GM18867 (cell line): ENCODE measurements around the gene AMELX.

Experiments
- ATAC-seq: cut with Tn5 transposase; IDR thresholded peaks from one replicate; pipeline ENCODE4 v1.9.1; 2021; ENCODE audit warnings: mild to moderate bottlenecking, moderate library complexity; ENCODE audit not compliant: unreplicated experiment

AMELX gene

DNA sequence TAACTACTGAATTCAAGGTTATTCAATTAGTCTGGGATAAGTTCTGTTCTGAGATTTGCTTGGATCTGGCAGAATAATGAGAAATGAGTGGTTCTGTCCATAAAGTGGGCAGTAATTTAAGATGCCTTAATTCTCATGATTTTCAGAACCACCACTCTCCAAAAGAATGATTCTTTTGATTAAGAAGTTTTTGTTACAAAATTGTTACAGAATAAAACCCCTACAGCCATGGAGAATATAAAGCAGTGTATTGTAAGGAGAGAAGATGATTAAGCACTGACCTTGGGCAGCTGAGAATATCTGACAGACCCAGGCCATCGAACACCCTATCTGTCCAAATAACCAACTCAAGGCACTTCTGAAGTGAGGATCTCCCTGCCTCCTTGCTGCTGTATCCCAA is 12.4 kb downstream of the AMELX start:
- no peak for ATAC-seq

DNA sequence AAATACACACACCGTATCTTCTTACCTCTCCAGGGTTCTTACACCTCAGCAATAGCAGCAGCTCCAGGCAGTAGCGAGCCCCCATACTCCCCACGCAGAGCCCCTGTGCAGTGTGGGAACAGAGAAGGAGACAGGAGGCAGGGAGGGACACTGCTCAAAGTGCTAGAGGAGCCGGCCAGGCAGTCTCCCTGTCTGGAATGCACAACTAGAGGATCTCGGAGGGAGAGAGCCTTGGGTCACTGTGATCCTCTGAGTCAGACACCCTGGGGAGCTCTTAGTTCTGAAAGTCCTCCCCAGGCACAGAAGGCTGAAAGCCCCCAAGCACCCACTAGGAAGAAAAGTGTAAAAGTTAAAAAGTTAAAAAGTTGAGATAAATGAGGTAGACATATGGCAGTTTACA is 16.0 kb downstream of the AMELX start:
- no peak for ATAC-seq

GRCh38 chrX:11311706-11312105 is 18.5 kb downstream of the AMELX start:
- no peak for ATAC-seq

DNA sequence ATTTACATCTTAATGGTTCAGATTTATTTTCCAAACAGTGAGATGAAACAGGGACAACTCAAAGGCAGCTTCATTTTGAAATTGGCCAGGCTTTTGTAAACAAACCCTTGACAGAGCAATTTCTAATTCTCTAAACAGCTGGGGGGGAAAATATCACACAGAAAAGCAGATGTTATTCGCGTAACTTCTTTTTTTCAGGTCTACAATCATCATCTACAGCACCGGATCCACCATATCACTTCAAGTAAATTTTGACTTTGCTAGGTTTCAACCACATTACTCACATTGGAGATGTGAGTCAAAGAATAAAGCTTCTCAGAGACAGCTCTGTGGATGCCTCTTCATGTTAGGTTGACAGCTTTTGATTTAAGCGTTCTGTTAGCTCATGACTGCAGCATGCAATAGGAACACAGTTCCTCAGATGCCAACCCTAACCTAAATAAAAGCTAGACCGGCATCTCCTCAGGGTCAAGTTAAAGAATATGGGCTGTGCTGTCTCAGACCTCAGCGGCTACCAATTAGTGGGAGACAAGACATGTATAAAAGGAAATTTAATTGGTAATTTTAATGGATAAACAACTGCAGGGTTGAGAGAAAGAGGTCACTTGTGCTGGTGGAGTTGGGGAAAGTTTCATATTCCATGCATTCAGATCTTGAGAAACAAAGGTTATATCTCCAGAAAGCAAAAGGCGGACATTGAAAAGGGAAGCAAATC is 26.8 kb downstream of the AMELX start:
- no peak for ATAC-seq

DNA sequence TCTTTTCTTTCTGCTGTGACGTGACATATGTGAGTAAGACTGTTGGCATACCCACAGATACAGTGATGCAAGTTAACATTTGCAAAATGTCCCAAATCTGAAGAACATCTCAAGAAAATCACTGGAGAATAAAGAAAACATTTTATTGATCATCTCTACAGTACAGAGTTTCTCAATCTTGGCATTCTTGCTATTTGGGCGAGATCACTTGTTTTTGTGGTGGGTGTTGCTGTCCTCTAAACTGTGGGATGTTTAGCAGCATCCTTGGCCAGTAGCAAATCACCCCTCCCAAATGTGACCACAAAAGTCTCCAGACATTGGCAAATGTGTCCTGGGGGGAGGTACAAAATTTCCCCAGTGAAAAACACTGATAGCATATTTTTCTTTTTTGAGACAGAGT is 28.8 kb downstream of the AMELX start:
- ATAC-seq: no peak

DNA sequence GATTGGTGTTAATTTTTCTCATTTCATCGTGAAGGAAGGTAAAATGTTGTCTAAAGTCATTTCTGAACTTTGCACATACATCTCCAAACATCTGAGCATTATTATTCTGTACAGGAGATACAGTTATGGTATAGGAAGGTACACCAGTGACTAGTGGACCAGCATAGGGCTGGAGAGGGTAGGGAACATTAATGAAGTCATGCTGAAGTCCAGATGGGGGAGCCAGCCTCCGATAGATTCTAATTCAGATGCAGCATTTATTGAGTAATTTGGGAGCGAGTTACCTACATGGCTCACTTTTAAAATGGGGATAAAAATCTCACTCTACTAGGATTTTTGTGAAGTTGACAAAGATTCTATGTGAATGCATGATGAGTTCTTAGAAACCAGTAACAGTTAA is 34.9 kb downstream of the AMELX start:
- no peak for ATAC-seq

DNA sequence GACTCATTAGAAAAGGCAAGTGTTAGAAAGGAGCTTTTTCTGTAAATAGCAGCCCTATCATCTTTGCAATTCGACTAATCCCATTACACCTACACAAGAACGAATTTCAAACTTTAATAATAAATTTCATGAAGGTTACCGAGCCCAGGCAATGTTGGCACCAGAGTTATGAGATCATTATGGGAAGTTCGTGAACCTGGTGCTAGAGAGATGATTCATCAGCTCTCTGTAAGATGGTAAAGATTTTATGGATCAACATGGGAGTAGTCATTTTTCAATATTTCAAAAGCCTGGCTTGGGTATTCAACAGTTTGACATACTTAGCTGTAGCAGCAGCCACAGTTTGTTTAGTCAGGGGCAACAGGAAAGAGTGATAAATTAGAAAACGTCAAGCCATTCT is 35.8 kb downstream of the AMELX start:
- no peak for ATAC-seq

DNA sequence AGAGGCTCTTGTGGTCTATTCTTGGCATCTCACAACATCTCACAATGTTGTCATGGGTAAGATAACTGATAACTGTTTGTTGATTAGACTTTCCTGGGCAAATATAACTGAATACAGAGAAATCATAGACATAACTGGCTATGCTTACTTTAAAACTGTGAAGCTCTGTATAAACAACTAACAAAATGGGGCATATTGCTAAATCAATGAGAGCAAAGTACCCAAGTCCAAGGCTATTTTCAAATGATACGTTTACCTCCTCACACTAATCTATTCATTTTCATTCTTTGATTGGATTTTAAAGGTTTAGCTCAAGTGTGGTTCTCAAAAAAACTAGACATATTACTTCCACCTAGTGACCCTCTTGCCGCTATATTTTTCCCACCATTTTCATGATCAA is 38.6 kb downstream of the AMELX start:
- ATAC-seq: no peak

- ATAC-seq: no peak
Observed at GRCh38 chrX:11334165-11334564, 41.0 kb downstream of the AMELX start.

- no peak for ATAC-seq
Observed at GRCh38 chrX:11336201-11336600, 43.0 kb downstream of the AMELX start.

GRCh38 chrX:11337292-11338009 is 44.2 kb downstream of the AMELX start:
- no peak for ATAC-seq

GRCh38 chrX:11341274-11342201 is 48.3 kb downstream of the AMELX start:
- peak; percentile 83 for ATAC-seq

DNA sequence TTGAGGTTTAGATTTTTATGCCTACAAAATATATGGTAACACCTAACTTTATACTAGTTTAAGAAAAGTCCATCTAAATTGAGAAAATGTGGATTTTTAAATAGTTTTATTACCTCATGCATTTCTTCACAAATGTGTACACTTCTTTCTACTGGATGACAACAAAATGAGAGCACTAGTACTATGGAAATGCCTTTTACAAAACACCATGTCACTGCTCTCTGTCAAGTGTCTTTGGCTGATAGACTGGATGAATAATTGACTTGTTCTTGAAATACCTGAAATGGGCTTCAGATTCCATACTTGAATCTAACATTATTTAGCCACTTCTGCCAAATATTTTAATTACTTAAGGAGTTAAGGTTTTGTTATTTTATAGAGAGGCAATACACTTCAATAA is 49.5 kb downstream of the AMELX start:
- no peak for ATAC-seq

DNA sequence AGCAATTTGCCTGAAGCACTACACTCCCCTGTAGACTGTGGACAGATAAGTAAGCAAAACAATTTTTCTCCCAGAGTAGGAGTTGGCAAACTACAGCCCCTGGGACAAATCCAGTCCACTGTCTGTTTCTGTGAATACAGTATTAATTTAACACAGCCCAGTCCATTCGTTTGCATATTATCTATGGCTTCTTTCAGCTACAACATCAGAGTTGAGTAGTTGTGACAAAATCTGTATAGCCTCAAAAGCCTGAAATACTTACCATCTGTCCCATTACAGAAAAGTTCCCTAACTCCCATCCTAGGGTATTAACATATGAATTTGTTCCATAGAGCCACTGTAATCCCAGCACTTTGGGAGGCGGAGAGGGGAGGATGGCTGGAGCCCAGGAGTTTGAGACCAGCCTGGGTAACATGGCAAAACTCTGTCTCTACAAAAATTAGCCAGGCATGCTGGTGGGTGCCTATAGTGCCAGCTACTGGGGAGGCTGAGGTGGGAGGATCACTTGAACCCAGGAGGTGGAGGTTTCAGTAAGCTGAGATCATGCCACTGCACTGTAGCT is 53.0 kb downstream of the AMELX start:
- ATAC-seq: no peak

GRCh38 chrX:11347300-11347699 is 54.1 kb downstream of the AMELX start:
- no peak for ATAC-seq

GRCh38 chrX:11349020-11349419 is 55.8 kb downstream of the AMELX start:
- ATAC-seq: no peak

GRCh38 chrX:11349661-11350337 is 56.6 kb downstream of the AMELX start:
- no peak for ATAC-seq
